Cortex of kidney (tissue), 1 donor: Measurements from ENCODE around the gene PRKAR2B.
"Not testable (repeated sequence)": the region's sequence is repeated elsewhere in the genome, so short reads cannot be mapped to it uniquely, and the experiment has no call there.

Experiments
- DNase-seq: peaks from one replicate; lab custom pipeline; 2025; lab: John Stamatoyannopoulos, UW

Gene PRKAR2B

DNA sequence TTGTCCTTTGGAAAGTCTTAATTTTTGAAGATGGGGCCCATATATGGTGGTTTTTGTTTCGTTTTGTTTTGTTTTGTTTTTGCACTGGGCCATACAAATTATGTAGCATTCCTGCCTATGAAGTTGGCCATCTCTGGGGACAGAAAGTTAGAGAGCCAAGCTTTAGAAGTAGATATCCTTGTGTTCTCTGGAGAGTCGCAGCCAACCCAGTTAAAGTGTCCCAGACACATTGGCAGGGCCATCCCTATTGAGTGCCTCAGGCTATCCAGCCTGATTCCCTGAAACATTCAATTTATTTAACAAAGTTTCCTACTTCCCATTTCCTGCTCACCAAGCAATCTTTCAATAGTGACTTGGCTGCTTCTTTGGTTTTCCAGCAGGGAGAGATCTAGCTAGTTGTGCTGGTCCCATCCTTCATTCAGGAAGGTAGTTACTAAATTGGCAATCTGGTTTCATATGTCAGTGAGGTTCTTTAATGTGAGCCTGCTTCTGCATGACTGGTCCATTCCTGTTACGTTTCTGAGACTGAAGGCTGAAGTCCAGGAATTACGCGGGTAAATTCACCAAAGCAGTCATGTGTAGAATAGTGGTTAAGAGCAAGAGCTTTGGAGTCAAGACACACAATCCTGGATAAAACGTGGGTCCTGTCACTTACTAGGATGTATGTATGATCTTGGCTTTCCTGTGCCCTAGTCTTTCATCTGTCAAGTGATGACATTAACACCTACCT, 75.0 kb downstream of the PRKAR2B start:
- no peak for DNase-seq

DNA sequence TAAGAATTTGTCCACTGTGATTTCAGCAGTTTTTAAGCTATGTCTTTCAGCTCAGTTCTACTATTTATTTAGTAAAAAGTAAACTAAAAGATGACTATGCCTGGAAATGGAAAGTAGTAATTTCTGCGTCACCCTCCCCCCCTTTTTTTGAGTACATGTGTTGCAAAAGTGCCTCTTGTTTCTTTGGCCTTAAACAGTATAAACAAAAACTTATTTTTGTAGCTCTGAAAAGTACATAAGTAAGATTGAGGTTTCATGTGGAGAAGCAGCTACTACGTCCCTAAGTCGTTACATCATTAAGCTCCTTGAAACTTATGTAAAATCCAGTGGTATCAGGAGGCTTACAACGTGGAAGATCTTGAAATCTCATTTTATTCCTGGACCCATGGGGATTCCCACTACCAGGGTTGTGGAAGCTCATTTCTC, 78.0 kb downstream of the PRKAR2B start:
- DNase-seq = no peak

DNA sequence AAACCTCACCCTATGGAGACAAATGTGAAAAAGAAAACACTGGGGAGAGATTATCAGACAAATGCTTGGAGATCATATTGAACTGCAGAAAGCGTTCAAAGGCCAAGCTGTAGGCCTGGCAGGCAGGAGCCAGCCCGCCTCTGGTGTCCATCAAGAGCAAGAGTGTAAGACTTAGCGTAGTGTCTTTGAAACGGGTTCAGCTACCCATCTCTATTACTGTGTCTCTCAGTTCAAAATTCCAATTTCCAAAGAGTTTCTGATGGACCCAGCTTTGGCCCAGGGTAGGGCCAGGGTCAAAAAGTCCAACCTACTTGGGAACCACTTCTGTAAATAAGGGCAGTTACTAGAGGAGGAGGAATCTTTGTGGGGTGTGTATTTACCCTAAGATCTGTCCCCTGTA, 78.9 kb downstream of the PRKAR2B start:
- no peak for DNase-seq

GRCh38 chr7:107125475-107125874, 81.0 kb downstream of the PRKAR2B start:
- DNase-seq = no peak

GRCh38 chr7:107128217-107128616, 83.7 kb downstream of the PRKAR2B start:
- DNase-seq = no peak

DNA sequence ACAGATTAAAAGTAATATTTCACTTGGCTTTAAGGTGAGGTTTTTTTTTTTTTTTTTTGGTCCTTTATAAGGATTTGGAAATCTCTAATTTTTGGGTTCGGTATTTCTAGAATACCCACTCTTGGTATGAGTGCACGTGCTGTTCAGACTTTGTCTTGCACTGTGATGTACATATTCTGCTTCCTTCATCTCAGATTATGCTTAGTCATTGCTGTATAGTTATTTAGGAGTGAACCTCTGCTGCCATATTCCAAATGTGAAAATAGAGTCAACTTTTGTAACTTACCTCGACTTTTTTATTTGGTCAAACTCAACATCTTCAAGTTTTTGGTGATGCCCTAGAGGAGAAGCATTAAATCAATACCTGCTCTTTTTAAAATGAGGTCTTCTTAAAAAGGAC, 84.2 kb downstream of the PRKAR2B start:
- no peak for DNase-seq

DNA sequence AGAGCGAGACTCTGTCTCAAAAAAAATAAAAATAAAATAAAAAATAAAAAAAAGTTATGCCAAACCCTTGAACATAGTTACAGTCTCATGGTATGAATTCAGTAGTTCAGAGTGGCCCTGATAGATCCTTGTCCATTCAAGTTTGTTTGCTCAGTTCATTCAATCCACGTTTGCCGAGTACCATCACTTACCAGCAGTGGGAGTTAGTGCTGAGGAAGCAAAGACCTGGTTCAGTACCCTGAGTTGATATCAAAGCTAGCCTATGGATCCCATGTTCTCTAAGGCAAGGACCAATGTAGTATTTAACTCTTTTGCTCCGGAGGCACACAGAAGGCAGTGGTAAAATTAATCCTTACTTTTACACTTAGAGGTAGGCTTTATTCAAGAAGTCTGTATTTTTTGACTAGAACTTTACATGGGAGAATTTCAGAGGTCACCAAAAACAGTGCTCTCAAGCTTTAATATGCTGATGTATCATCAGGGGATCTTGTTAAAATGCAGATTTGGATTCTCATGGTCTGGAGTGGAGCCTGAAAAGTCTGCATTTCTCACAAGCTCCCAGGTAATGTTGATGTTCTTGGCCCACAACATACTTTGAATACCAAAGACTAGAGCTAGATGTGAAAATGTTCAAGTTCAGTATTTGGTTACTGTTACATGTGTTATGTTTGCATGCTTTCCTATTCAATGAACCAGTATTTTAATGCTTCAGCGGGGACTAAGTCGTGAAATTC, 86.1 kb downstream of the PRKAR2B start:
- no peak for DNase-seq

DNA sequence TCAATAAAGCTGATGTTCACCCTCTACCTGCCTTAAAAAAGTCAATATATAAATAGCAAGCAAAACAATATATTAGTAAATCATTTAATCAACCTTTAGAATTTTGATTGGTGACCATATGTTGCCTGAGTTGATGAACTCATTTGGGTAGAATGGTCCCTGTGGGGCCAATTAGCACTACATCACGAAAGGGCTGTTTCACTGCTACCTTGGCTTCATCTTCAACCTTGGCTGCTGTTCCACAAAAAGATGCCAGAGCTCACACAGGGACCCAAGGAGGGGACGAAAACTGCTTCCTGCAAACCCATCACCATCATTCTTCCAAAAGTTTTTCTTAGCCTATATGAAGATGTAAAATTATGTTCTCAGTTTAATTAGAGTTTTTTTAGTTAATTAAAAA, 88.9 kb downstream of the PRKAR2B start:
- DNase-seq = no peak

DNA sequence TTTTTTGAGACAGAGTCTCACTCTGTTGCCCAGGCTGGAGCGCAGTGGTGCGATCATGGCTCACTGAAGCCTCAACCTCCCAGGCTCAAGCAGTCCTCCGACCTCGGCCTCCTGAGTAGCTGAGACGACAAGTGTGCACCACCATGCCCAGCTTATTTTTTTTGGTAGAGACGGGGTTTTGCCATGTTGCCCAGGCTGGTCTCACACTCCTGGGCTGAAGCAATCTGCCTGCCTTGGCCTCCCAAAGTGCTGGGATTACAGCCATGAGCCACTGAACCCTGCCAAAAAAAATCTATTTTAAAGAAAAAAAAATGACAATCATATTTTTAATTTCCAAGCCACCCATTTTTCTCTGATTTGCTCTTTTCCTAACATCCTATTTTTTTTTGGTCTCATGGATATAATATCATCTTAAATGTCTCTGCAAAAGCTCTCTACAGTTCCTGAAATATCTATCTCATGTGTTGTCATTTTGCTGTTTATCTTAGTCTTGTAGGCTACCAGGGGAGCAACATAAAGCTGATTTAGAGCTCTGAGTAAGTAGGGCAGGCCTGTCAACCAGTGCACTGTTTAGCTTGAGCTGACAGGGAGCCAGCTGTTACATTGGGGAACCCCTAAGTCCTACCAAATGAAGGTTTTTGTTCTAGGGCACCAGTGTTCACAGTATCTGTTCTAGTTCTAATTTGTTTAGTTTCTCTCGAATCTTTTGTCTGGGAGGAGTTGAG, 94.4 kb downstream of the PRKAR2B start:
- DNase-seq = no peak

GRCh38 chr7:107143875-107144274, 99.4 kb downstream of the PRKAR2B start:
- DNase-seq = not testable (repeated sequence)

DNA sequence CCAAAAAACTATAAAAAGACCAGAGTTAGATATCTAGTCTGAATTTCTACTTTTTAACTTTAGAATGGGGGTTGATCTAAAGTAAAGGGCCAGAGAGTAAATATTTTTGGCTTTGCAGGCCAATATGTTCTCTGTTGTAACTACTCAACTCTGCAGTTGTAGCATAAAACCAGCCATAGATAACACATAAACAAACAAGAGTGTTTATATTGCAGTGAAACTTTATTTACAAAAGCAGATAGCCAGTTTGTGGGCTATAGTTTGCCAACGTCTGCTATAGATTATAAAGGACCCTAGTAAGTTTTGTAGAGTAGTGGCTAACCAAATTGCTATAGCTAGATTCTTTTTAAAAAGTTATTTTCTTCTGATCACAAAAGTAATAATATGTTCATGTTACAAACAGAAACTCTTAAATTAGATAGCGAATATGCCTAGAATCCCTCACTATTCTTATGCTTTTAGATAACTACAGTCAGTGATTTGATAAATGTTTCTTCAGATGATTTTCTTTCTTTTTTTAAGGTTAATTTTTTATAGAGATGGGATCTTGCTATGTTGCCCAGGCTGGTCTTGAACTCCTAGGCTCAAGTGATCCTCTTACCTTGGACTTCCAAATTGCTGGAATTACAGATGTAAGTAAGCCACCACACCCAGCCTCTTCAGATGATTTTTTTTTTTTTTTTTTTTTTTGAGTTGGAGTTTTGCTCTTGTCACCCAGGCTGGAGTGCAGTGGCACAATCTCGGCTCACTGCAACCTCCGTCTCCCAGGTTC, 100.7 kb downstream of the PRKAR2B start:
- no peak for DNase-seq

GRCh38 chr7:107147464-107148393, 103.2 kb downstream of the PRKAR2B start:
- DNase-seq = no peak

DNA sequence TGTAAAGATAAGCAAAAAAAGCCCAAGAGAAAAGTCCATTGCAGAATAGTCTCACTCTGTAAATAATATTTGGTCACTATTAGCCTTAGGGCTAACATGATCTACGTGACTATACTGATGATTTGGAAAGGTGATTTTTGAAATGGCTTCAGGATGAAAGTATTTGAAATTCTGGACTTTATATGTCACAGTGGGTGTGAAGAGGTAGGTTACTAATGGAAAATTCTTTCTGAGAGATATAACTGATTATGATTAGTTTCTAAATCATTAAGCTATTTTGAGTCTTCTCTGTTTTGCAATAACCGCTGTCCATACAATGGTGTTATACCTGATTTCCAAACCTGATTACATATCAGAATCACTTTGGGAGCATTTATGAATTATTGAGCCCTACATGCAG, 104.2 kb downstream of the PRKAR2B start:
- DNase-seq = no peak

- DNase-seq = no peak
Measured at GRCh38 chr7:107149863-107150262, 105.4 kb downstream of the PRKAR2B start.

DNA sequence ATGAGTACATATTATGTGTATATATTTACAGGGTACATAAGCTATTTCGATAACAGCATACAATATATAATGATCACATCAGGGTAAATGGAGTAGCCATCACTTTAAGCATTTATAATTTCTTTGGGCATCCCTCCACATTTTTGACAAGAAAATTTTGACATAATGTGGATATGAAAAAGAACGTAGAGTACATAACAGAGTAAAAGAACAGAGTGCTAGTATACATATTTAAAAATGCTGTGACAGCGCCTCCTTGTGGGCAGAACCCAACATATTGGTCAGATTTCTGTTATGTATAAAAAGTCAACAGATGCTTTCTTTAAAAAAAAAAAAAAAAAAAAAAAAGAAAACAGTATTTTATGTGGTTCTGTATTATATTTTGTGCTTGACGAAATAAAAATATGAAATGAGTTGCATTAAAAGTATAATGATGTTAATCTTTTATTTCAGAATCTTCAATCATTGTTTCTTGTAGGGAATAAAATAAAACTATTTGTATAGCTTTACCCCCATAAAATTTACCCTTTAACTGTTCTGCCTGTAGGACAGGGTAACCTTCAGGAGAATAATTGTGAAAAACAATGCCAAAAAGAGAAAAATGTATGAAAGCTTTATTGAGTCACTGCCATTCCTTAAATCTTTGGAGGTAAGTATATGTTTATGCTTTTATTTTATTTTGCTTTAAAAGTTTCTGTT, 106.0 kb downstream of the PRKAR2B start:
- DNase-seq = no peak

- DNase-seq = no peak
Measured at GRCh38 chr7:107151538-107151937, 107.0 kb downstream of the PRKAR2B start.

GRCh38 chr7:107152011-107152410, 107.5 kb downstream of the PRKAR2B start:
- DNase-seq = no peak

DNA sequence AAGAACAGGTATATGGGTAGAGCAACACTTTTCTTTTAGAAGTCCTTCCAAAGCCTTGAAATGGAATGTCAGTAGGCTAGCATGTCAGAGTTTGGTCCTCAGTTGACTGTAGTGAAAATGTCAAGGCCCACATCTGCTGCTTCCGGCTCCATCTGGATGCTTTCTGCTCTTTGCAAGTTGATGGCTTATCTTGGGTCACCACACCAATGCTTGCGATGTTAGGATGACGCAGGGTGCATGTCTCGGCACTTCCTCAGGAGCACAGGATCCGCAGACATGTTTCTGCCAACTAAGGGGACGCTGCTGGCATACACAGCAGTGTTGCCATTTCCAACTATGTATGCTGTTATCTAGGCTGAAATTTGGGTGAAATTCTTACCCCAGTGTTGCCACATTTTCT, 110.3 kb downstream of the PRKAR2B start:
- no peak for DNase-seq

DNA sequence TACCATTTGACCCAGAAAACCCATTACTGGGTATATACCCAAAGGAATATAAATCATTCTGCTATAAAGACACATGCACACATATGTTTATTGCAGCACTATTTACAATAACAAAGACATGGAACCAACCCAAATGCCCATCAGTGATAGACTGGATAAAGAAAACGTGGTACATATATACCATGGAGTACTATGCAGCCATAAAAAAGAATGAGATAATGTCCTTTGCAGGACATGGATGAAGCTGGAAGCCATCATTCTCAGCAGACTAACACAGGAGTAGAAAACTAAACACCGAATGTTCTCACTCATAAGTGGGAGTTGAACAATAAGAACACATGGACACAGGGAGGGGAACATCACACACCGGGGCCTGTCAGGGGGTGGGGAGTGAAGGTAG, 111.2 kb downstream of the PRKAR2B start:
- DNase-seq = not testable (repeated sequence)

- DNase-seq = no peak
Measured at GRCh38 chr7:107157091-107157490, 112.6 kb downstream of the PRKAR2B start.
